ENCODE measurements around the gene ORAI3. TPM values are rescaled to one million over a fixed set of nuclear protein-coding genes. Genes with fewer than 3 reads are reported as not detected.

ORAI3 gene
- total and polyA plus RNA-seq, 3 donors from 2014 or later, result 29.1 to 75.0 (median 68.6) TPM

DNA sequence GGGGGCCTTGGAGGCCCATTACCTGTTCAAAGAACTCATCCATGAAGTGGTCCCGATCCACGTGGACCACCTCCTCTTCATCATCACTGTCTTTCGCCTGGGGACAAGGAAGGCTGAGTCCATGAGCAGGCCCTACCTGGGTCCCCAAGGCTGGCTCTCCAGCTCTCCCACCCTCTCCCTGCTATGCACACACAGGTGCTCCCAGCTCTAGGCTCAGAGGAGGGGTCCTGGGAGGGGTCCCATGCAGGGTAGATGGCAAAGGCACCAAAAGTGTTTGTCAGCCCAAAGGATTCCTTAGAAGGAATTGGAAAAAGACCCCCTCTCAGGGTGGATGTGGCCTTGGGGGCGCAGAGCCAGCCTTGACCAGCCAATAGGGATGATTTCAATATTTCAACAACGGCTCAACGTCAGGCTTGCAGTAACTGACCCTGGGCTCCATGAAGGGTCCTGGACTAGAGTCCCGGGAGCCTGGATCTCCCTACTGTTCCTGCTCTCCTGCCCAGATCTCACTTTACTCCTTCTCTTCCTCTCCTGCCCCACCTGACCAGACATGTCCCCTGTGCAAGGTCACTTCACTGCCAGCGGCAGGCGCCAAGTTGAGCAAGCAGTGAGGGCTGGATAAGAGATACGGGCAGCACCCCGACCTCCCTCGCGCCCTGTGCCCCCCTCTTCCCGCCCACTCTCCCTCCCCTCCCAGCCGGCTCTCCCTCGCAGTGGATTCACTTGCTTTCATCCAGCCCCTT lies 52.8 kb downstream of the ORAI3 start:
- no peak overlapping the region for H3K27ac ChIP-seq
- intact Hi-C loops (cut with DNase I; ENCODE audit: low total_unique reads), result no loop called here
- 49 to 65% methylated on average over 15 to 16 of the region's 16 CpGs for WGBS, 2 donors
- no peaks in the 10 kb centered on the region for H3K9me3 ChIP-seq
- no peak for TF ChIP-seq POLR2A (IDR thresholded peaks at IDR 0.05)
- TF ChIP-seq, protein P1, sequence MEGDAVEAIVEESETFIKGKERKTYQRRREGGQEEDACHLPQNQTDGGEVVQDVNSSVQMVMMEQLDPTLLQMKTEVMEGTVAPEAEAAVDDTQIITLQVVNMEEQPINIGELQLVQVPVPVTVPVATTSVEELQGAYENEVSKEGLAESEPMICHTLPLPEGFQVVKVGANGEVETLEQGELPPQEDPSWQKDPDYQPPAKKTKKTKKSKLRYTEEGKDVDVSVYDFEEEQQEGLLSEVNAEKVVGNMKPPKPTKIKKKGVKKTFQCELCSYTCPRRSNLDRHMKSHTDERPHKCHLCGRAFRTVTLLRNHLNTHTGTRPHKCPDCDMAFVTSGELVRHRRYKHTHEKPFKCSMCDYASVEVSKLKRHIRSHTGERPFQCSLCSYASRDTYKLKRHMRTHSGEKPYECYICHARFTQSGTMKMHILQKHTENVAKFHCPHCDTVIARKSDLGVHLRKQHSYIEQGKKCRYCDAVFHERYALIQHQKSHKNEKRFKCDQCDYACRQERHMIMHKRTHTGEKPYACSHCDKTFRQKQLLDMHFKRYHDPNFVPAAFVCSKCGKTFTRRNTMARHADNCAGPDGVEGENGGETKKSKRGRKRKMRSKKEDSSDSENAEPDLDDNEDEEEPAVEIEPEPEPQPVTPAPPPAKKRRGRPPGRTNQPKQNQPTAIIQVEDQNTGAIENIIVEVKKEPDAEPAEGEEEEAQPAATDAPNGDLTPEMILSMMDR (IDR thresholded peaks at IDR 0.05), result no peak
- H3K4me1 ChIP-seq, result peaks cover 22% of the 10 kb centered on the region
- H3K36me3 ChIP-seq (ENCODE audit: low read depth, missing control alignments), result no peaks in the 10 kb centered on the region
- no peaks in the 10 kb centered on the region for H3K27me3 ChIP-seq
- DNase-seq, result no peak
- H3K4me3 ChIP-seq, result no peak overlapping the region

DNA sequence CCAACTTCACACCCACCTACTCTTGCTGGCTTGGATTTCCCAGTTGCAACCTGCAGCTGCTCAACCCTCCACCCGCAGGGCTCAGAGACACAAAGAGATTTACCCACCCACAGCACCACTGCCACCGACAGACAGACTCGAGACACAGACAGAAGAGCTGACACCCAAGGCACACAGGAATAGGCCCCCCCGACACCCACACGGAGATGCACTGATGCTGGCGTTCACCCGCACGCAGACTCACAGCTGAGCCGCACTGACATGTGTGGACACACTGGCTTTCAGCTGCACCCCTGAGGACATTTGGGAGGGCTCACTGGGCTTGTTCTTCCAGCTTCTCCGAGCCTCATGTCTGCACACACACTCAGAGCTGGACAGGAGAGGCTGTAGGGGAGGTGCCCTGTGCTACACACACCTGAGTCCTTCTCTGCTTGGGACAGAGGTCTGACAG lies 53.4 kb downstream of the ORAI3 start:
- peaks cover 22% of the 10 kb centered on the region for H3K4me1 ChIP-seq
- no peak for DNase-seq
- intact Hi-C loops (cut with DNase I; ENCODE audit: low total_unique reads), result no loop called here
- H3K9me3 ChIP-seq, result no peaks in the 10 kb centered on the region
- no peaks in the 10 kb centered on the region for H3K36me3 ChIP-seq (ENCODE audit: low read depth, missing control alignments)
- WGBS, 2 donors, result 44 to 53% methylated on average over 9 to 10 of the region's 10 CpGs
- no peak for TF ChIP-seq POLR2A (IDR thresholded peaks at IDR 0.05)
- TF ChIP-seq, protein P1 (IDR thresholded peaks at IDR 0.05), result no peak
- H3K27me3 ChIP-seq, result no peaks in the 10 kb centered on the region
- H3K4me3 ChIP-seq, result no peak overlapping the region
- H3K27ac ChIP-seq, result no peak overlapping the region

DNA sequence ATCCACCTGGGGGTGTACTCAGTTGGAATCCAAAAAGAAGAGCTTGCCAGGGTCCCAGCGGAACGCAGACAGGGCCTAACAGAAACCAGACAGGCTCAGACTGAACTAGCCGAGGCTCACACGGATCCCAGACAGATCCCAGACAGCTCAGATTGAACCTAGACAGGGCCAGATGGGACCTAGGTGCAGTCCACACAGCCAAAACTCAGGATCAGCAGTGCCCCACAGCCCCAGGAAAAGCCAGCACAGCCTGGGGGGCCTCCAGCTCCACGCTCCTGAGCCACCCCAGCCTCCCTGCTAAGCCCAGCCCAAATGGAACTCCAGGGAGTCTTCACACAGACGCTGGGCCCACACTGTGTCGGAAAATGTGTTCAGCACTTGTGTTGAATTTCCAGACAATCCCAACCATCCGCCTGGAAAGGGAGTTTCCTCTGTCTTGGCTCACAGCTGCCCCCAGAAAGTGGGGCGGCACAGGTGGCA lies 54.0 kb downstream of the ORAI3 start:
- H3K4me1 ChIP-seq, result peaks cover 22% of the 10 kb centered on the region
- no peaks in the 10 kb centered on the region for H3K27me3 ChIP-seq
- no peak for TF ChIP-seq POLR2A (IDR thresholded peaks at IDR 0.05)
- TF ChIP-seq, protein P1 (IDR thresholded peaks at IDR 0.05), result no peak
- H3K36me3 ChIP-seq (ENCODE audit: low read depth, missing control alignments), result no peaks in the 10 kb centered on the region
- no peak overlapping the region for H3K4me3 ChIP-seq
- H3K27ac ChIP-seq, result no peak overlapping the region
- no peaks in the 10 kb centered on the region for H3K9me3 ChIP-seq
- no peak for DNase-seq
- intact Hi-C loops (cut with DNase I; ENCODE audit: low total_unique reads), result no loop called here
- WGBS, 2 donors, result 63 to 68% methylated on average over 7 to 9 of the region's 9 CpGs

DNA sequence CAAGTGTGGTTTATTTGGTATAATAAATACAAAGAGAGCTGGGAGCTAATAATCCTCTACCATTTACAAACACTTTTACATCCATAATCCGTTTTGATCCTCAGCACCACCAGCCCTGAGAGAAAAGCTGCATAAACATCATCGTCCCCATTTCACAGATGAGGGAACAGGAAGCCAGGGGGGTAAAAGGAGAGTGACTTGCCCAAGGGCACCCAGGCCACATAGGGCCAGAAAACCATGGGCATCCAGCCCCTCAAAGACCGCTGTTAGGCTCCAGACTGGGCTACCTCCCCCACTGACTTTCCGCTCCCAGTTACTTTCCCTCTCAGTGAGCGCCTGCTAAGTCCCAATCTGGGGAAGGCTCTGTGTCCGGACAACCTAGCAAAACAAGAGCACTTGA lies 54.9 kb downstream of the ORAI3 start:
- no peaks in the 10 kb centered on the region for H3K27me3 ChIP-seq
- no peak overlapping the region for H3K27ac ChIP-seq
- H3K36me3 ChIP-seq (ENCODE audit: low read depth, missing control alignments), result no peaks in the 10 kb centered on the region
- H3K4me3 ChIP-seq, result no peak overlapping the region
- TF ChIP-seq, protein P1 (IDR thresholded peaks at IDR 0.05), result no peak
- TF ChIP-seq POLR2A (IDR thresholded peaks at IDR 0.05), result no peak
- WGBS, 2 donors, result 94% methylated on average over 6 of the region's 6 CpGs
- DNase-seq, result no peak
- intact Hi-C loops (cut with DNase I; ENCODE audit: low total_unique reads), result no loop called here
- H3K9me3 ChIP-seq, result no peaks in the 10 kb centered on the region
- peaks cover 15% of the 10 kb centered on the region for H3K4me1 ChIP-seq

Small RNA genes lying within 50 kb of the gene (small RNA-seq; reads per million reads assigned to genes)
- gene AC135048.1, result 0 reads per million in 2 donors

Other genes with a start within 250 kb of the ORAI3 start
- gene SRCAP, start 249.9 kb upstream of the ORAI3 start, total RNA-seq, result 10 to 100 TPM; 74.3 to 80.8 TPM
- gene SRCAP, start 249.9 kb upstream of the ORAI3 start, polyA plus RNA-seq (ENCODE audit: insufficient read depth, low read depth, low replicate concordance), result 44.3 TPM
- gene PHKG2, start 200.6 kb upstream of the ORAI3 start, total RNA-seq, result 100 to 1,000 TPM in 1 of 2 donors, 10 to 100 TPM in 1; 78.4 to 129 TPM
- gene PHKG2, start 200.6 kb upstream of the ORAI3 start, polyA plus RNA-seq (ENCODE audit: insufficient read depth, low read depth, low replicate concordance), result 312 TPM
- 10 to 100 TPM; 31.5 to 54.2 TPM for gene CFAP119, start 187.0 kb upstream of the ORAI3 start, total RNA-seq
- gene CFAP119, start 187.0 kb upstream of the ORAI3 start, polyA plus RNA-seq (ENCODE audit: insufficient read depth, low read depth, low replicate concordance), result 43.3 TPM
- gene RNF40, start 186.7 kb upstream of the ORAI3 start, total RNA-seq, result 100 to 1,000 TPM; 143 to 162 TPM
- 219 TPM for gene RNF40, start 186.7 kb upstream of the ORAI3 start, polyA plus RNA-seq (ENCODE audit: insufficient read depth, low read depth, low replicate concordance)
- gene ZNF629, start 161.9 kb upstream of the ORAI3 start, total RNA-seq, result 10 to 100 TPM; 19.4 to 21.9 TPM
- gene ZNF629, start 161.9 kb upstream of the ORAI3 start, polyA plus RNA-seq (ENCODE audit: insufficient read depth, low read depth, low replicate concordance), result 11.2 TPM
- 10 to 100 TPM; 49.6 to 57.4 TPM for gene BCL7C, start 55.0 kb upstream of the ORAI3 start, total RNA-seq
- gene BCL7C, start 55.0 kb upstream of the ORAI3 start, polyA plus RNA-seq (ENCODE audit: insufficient read depth, low read depth, low replicate concordance), result 40.2 TPM
- gene CTF1, start 52.5 kb upstream of the ORAI3 start, total RNA-seq, result 1 to 10 TPM; 5.9 to 9.0 TPM
- 5.6 TPM for gene CTF1, start 52.5 kb upstream of the ORAI3 start, polyA plus RNA-seq (ENCODE audit: insufficient read depth, low read depth, low replicate concordance)
- gene FBXL19, start 25.5 kb upstream of the ORAI3 start, total RNA-seq, result 100 to 1,000 TPM; 142 to 149 TPM
- gene FBXL19, start 25.5 kb upstream of the ORAI3 start, polyA plus RNA-seq (ENCODE audit: insufficient read depth, low read depth, low replicate concordance), result 47.0 TPM
- gene SETD1A, start 8.7 kb downstream of the ORAI3 start, total RNA-seq, result 10 to 100 TPM; 45.7 to 45.8 TPM
- gene SETD1A, start 8.7 kb downstream of the ORAI3 start, polyA plus RNA-seq (ENCODE audit: insufficient read depth, low read depth, low replicate concordance), result 41.4 TPM
- gene HSD3B7, start 36.1 kb downstream of the ORAI3 start, total RNA-seq, result 1 to 10 TPM; 5.7 to 7.4 TPM
- 8.9 TPM for gene HSD3B7, start 36.1 kb downstream of the ORAI3 start, polyA plus RNA-seq (ENCODE audit: insufficient read depth, low read depth, low replicate concordance)
- gene STX1B, start 61.6 kb downstream of the ORAI3 start, total RNA-seq, result 1 to 10 TPM; 6.3 to 8.7 TPM
- gene STX1B, start 61.6 kb downstream of the ORAI3 start, polyA plus RNA-seq (ENCODE audit: insufficient read depth, low read depth, low replicate concordance), result 5.8 TPM
- gene STX4, start 84.5 kb downstream of the ORAI3 start, total RNA-seq, result 10 to 100 TPM; 50.9 to 56.9 TPM
- gene STX4, start 84.5 kb downstream of the ORAI3 start, polyA plus RNA-seq (ENCODE audit: insufficient read depth, low read depth, low replicate concordance), result 37.1 TPM
- 10 to 100 TPM; 17.2 to 20.2 TPM for gene ZNF668, start 125.2 kb downstream of the ORAI3 start, total RNA-seq
- gene ZNF668, start 125.2 kb downstream of the ORAI3 start, polyA plus RNA-seq (ENCODE audit: insufficient read depth, low read depth, low replicate concordance), result 10.1 TPM
- gene ZNF646, start 125.4 kb downstream of the ORAI3 start, total RNA-seq, result 10 to 100 TPM; 68.9 to 74.0 TPM
- 80.3 TPM for gene ZNF646, start 125.4 kb downstream of the ORAI3 start, polyA plus RNA-seq (ENCODE audit: insufficient read depth, low read depth, low replicate concordance)
- 1 to 10 TPM; 2.7 to 6.1 TPM for gene PRSS53, start 139.9 kb downstream of the ORAI3 start, total RNA-seq
- 1.1 TPM for gene PRSS53, start 139.9 kb downstream of the ORAI3 start, polyA plus RNA-seq (ENCODE audit: insufficient read depth, low read depth, low replicate concordance)
- 100 to 1,000 TPM; 102 to 183 TPM for gene VKORC1, start 145.7 kb downstream of the ORAI3 start, total RNA-seq
- gene VKORC1, start 145.7 kb downstream of the ORAI3 start, polyA plus RNA-seq (ENCODE audit: insufficient read depth, low read depth, low replicate concordance), result 102 TPM
- gene BCKDK, start 159.3 kb downstream of the ORAI3 start, total RNA-seq, result 10 to 100 TPM; 68.8 to 69.1 TPM
- gene BCKDK, start 159.3 kb downstream of the ORAI3 start, polyA plus RNA-seq (ENCODE audit: insufficient read depth, low read depth, low replicate concordance), result 34.5 TPM
- 100 to 1,000 TPM in 1 of 2 donors, 10 to 100 TPM in 1; 96.9 to 111 TPM for gene KAT8, start 168.6 kb downstream of the ORAI3 start, total RNA-seq
- gene KAT8, start 168.6 kb downstream of the ORAI3 start, polyA plus RNA-seq (ENCODE audit: insufficient read depth, low read depth, low replicate concordance), result 86.0 TPM
- under 1 TPM; 0.74 to 0.79 TPM for gene PRSS8, start 186.7 kb downstream of the ORAI3 start, total RNA-seq
- gene PRSS8, start 186.7 kb downstream of the ORAI3 start, polyA plus RNA-seq (ENCODE audit: insufficient read depth, low read depth, low replicate concordance), result 1.5 TPM
- gene PRSS36, start 201.0 kb downstream of the ORAI3 start, total RNA-seq, result 1 to 10 TPM; 7.1 to 8.3 TPM
- gene PRSS36, start 201.0 kb downstream of the ORAI3 start, polyA plus RNA-seq (ENCODE audit: insufficient read depth, low read depth, low replicate concordance), result 5.4 TPM
- 100 to 1,000 TPM; 205 to 217 TPM for gene FUS, start 231.1 kb downstream of the ORAI3 start, total RNA-seq
- 423 TPM for gene FUS, start 231.1 kb downstream of the ORAI3 start, polyA plus RNA-seq (ENCODE audit: insufficient read depth, low read depth, low replicate concordance)

Measured in testis (tissue), 3 donors.